Measurements from ENCODE around the gene RFXANK. TPM values are rescaled to one million over a fixed set of nuclear protein-coding genes. Genes with fewer than 3 reads are reported as not detected.
A peak's percentile ranks its signal among the peaks of the same experiment; 100 is the strongest.
"Not testable (repeated sequence)": the region's sequence is repeated elsewhere in the genome, so short reads cannot be mapped to it uniquely, and the experiment has no call there.

The RFXANK gene
- polyA plus RNA-seq, 4 donors = 61.0 to 81.8 (median 64.8) TPM

DNA sequence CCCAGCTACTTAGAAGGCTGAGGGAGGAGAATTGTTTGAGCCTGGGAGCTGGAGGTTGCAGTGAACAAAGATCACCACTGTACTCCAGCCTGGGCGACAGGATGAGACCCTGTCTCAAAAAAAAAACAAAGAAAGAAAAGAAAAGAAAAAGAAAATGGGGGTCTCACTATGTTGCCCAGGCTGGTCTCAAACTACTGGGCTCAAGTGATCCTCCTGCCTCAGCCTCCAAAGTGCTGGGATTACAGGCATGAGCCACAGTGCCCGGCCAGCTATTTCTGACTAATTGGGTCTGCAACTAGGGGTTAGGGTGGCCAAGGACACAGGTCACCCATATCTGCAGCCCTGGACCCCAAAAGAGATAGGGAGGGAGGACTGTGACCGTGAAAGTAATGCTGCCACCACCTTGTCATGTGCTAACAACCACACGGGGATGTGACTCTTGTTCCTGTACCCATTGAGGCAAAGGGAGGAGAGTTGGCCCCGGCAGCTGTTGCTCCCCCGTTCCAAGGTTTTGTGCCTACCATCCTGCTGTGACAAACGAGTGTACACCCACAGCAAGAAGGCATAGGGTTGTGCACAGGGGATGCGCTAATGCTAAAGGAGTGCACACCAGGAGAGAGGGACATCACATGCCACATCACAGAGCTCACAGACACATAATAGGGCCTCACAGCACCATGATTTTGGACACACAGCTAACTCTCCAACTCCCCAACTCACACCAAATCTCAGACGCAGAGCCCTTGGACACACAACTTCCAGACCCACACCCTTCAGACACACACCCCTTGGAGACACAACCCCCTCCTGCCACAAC, 22.6 kb upstream of the RFXANK start:
- no peak for DNase-seq (ENCODE audit: low read depth in 4 of 4, low spot score in 3 of 4)

DNA sequence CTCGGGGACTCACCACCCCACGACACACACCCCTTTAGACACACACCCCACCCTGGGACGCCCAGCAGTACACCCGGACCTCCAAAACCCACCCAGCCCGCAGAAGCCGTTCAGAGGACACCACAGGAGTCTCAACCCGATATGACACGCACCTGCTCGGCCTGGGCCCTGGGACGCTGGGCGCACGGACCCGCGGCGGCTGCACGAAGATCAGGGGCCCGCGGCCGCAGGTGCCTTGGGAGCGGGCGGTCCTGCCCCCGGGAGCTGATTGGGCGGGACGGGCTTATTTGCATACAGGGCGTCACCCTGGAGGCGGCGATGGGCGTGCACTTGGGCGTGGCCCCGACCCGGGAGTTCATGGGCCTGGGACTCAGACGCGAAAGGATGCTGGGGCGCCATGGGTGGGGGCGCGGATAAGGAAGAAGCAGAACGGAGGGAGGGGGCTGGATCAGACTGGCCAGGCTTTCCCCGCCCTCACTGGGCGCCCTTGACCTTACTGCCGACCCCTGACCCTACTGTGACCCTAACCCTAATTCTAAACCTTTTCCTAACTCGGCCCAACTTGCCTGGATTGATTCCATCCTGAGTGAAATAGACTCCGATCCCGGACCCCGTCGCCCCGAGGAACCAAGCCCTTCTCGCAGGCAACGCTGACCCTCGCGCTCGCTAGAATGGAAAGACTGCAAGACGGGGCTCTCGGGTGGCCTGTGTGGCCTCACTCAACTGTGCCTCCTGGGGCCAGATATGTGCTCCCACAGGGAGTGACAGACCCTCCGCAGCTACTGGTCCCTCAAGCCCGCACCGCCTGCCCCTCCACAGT, 21.8 kb upstream of the RFXANK start, which contains the start of gene MEF2B:
Gene MEF2B, minus strand, starts transcription at position 211 of the 820 bp plus-strand sequence. CDS start 19,528 bp downstream, outside the sequence.
- DNase-seq (ENCODE audit: low read depth in 4 of 4, low spot score in 3 of 4) = peak in 3 of 4 donors; percentile 38 to 49 (median 43)

DNA sequence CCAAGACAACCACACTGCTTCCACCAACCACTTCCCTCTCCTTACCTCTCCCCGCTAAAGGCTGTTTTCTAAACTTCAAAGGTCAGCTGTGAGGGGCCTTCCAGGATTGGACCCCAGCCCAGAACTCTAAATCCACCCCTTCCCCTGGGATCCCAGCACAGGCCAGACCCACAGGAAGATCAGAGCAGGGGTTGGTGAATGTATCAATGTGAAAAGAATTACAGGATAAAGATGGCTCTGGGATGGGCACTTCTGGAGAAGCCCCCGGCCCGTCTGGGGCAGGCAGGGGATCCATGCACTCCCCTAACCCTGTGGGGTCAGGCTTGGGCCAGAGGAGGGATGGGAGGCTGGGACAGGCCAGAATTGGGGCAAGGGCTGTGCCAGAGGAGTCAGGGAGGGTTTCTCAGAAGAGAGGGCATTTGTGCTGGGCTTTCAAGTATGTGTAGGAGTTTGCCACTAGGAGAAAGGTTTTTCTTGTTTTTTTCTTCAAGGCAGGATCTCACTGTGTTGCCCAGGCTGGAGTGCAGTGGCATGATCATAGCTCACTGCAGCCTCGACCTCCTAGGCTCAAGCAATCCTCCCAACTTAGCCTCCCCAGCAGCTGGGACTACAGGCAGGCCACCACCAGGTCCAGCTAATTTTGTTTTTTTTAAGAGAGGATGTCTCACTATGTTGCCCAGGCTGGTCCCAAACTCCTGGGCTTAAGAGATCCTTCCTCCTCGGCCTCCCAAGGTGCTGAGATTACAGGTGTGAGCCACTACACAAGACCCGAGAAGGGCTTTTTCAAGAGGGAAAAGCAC, 21.0 kb upstream of the RFXANK start:
- DNase-seq (ENCODE audit: low read depth in 4 of 4, low spot score in 3 of 4) = no peak

DNA sequence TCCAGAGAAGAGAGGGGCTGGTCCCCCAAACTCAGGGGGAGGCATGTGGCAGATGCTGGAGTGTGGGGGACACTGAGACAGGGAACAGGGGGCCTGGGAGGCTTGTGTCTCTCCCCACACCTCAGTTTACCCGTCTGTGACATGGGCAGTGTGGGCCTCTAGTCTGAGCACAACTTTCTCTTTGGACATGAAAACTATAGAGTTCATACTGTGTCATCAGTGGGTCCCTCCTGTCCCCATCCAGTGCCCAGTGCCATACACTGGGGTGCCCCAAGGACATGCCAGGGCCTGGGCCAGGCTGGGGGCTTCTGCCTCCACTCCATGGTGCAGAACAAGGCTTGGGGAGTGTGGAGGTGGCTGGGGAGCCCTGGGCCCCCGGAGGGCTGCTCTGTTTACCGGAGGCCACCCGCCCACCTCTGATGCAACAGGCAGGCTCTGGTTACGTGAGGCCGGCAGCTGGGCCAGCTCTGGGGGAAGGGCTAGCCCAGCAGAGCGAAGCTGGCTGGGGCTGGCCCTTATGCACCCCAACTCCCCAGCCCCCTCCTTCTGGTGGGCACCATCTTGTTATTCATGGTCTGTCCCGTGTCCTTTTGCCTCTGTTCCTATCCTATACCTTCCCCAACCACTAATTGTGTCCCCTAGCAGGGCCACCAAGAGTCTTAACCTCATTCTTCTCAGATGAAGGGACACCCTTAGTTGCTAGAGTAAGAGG, 20.1 kb upstream of the RFXANK start:
- no peak for DNase-seq (ENCODE audit: low read depth in 4 of 4, low spot score in 3 of 4)

DNA sequence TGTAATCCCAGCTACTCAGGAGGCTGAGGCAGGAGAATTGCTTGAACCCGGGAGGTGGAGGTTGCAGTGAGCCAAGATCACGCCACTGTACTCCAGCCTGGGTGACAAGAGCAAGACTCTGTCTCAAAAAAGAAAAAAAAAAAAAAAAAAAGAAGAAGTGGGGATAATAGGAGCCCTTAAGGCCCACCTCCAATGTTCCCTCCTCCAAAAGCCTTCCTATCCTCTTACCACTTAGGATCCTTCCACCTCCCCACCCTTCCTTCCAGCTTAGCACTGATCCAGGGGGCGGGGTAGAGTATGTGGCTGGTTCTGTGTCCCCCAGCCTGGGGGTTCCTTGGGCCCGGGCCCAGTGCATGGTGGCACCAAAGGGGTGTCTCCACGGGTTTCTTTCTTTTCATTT, 18.8 kb upstream of the RFXANK start:
- not testable (repeated sequence) for DNase-seq (ENCODE audit: low read depth in 4 of 4, low spot score in 3 of 4)

DNA sequence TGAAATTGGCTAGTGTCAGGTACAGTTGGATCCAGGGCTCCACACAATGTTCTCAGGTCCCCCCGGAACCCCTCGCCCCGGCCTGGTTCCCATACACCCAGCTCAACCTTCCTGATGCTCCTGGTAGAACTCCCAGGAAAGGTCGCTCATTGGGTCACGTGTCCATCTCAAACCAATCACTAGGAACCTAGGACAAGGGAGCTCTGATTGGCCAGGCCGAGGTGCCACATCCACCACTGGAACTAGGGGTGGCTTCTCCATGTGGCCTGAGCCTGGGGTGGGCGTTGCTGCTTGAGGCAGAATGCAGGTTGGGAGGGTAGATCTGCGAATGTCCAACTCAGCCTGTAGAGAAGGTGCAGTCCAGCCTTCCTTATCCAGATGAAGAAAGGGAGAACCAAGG, 15.1 kb upstream of the RFXANK start:
- DNase-seq (ENCODE audit: low read depth in 4 of 4, low spot score in 3 of 4) = no peak

DNA sequence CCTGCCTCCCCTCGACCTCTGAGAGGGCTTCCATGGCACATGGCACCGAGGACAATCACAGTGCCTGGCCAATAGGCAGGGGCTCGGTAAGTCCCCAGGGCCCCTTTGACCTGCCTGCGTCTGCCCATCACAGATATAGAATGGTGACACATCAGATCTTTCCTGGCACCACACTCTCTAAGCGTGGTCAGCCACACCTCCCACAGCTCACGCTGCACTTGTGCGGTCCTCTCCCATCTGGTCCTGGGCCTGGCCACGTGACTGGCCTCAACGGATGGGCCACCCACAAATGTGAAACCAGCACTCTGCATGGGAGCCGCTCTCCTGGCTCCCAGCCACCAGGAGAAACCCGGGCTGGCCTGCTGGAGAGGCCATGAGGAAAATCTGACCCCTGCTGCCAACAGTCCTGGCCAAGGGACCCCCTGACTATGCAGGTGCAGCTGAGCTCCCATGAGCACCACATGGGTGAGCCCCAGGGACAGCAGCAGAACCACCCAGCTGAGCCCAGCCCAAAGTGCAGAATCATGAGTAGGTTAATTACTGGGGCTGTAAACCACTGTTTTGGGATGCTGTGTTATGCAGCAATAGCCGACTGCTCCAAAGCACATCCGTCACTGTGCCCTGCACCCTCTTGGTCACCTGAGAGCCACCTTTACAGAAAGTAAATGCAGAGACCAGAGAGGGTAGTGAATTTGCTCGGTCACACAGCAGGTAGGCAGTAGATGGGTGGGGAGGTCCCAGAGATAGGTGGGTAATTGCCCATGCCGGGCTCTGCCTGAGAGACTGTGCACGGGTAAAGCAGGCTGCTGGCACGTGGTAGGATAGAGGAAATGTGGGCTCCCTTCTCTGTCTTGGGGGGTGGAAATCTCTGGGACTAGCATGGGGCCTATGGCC, 12.3 kb upstream of the RFXANK start:
- DNase-seq (ENCODE audit: low read depth in 4 of 4, low spot score in 3 of 4) = no peak

DNA sequence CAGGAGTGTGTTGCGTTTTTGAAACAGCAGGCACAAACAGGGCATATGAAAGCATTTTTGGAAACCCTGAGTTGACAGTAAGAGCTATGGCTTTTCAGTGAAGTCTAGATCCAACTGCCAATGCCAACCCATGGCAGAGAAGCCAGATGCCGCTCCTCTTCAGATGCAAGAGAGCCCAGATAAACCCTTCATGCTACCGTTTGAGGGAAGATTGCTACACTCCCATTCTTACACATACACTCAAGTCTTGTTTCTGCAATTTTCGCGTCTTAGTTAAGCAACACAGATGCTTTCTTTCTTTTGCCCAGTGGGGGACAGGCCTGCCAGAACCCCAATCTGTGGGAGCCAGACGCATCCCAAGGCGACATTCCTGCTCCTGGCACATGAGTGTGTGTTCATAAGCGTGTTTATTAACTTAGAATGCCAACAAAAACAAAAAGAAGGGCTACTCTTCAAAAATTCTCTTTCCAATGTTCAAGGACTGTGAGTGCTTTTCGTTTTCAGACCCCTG, 10.5 kb upstream of the RFXANK start:
- DNase-seq (ENCODE audit: low read depth in 4 of 4, low spot score in 3 of 4) = no peak

DNA sequence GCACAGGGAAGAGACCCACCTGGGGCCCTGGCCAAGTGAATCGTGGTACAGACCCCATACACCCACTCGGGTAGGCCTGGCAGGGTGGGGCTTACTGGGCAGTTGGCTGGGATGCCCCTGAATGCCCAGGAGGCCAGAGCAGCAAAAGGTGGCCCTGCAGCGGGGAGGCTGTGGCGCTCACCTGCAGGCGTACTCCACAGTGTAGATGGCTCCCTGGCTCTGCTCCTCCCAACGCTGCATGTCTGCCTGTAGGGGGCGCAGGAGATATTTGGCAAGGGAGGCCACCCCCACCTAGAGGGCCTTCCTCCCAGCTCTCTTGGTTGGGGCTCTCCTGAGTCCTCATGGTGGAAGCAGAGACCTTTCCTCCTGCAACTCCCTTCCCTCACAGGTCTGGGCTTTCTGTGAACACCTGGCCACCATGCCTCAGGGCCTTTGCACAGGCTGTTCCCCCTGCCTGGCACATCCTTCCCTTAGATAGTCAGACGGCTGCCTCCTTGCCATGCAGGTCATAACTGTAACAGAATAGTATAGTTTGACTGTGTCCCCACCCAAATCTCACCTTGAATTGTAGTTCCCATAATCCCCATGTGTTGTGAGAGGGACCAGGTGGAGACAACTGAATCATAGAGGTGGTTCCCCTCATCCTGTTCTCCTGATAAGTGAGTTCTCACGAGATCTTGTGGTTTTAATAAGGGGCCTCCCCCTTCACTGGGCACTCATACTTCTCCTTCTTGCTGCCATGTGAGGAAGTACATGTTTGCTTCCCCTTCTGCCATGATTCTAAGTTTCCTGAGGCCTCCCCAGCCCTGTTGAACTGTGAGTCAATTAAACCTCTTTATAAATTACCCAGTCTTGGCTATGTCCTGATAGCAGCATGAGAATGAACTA, 6.0 kb upstream of the RFXANK start:
- no peak for DNase-seq (ENCODE audit: low read depth in 4 of 4, low spot score in 3 of 4)

DNA sequence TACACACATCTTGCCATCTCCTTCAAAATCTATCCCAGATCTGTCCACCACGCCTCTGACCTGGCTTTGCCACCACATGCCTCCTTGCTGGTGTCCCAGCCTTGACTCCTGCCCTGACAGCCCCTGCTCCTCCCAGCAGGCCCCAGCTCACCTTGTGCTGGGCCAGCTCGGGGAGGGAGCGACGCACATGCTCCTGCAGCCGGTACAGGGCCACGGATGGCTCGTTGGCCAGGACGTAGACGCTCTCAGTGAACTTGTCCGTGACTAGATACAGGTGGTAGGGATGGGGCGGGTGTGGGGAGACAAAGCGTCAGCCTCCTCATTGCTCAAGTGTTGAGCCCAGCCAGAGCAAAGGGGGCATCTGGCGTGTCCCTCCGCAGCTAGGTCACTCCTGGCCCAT, 5.3 kb upstream of the RFXANK start:
- no peak for DNase-seq (ENCODE audit: low read depth in 4 of 4, low spot score in 3 of 4)

DNA sequence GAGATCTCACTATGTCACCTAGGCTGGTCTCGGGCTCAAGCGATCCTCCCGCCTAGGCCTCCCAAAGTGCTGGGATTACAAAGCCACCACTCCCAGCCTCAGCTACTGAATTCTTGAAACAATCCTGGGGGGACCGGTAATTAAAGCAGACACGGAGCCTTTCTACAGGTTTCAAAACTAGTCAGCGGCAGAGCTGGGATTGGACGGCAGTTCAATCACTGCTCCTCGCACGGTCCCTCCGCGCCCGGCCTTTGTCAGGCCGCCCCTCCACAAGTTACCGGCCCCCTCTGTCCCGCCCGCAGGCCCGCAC, 335 bp upstream of the RFXANK start:
- no peak for DNase-seq (ENCODE audit: low read depth in 4 of 4, low spot score in 3 of 4)

DNA sequence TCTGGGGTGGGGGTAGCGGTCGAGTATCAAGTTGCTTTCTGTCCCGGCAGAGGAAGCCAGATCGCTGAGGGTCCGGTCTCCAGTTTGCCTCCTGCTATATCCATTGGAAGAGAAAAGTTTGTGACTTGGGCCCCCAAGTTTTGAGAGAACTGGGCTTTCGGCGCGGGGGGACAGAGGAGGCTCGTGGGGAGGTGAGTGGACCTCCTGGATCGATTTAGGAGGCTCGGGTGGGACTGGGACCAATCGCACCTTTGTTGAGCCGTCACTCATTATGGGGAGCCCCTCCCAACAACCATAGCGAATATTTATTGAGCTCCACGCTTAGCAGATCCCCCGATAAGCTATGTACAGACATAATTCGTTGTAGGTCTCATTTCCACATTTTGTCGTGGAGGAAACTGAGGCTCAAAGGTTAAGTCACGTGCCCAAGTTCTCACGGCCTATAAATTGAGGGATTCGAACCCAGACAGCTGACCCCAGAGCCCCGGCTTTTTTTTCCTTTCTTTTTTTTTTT, 909 bp downstream of the RFXANK start:
- no peak for DNase-seq (ENCODE audit: low read depth in 4 of 4, low spot score in 3 of 4)

DNA sequence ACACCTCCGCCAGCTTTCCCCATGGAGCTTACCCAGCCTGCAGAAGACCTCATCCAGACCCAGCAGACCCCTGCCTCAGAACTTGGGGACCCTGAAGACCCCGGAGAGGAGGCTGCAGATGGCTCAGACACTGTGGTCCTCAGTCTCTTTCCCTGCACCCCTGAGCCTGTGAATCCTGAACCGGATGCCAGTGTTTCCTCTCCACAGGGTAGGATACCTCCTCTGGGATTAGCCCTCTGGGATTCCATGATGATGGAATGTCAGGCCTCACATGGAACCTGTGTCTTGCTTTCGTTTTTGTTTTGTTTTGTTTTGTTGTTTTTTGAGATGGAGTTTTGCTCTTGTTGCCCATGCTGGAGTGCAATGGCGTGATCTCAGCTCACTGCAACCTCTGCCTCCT, 1.9 kb downstream of the RFXANK start:
- no peak for DNase-seq (ENCODE audit: low read depth in 4 of 4, low spot score in 3 of 4)

DNA sequence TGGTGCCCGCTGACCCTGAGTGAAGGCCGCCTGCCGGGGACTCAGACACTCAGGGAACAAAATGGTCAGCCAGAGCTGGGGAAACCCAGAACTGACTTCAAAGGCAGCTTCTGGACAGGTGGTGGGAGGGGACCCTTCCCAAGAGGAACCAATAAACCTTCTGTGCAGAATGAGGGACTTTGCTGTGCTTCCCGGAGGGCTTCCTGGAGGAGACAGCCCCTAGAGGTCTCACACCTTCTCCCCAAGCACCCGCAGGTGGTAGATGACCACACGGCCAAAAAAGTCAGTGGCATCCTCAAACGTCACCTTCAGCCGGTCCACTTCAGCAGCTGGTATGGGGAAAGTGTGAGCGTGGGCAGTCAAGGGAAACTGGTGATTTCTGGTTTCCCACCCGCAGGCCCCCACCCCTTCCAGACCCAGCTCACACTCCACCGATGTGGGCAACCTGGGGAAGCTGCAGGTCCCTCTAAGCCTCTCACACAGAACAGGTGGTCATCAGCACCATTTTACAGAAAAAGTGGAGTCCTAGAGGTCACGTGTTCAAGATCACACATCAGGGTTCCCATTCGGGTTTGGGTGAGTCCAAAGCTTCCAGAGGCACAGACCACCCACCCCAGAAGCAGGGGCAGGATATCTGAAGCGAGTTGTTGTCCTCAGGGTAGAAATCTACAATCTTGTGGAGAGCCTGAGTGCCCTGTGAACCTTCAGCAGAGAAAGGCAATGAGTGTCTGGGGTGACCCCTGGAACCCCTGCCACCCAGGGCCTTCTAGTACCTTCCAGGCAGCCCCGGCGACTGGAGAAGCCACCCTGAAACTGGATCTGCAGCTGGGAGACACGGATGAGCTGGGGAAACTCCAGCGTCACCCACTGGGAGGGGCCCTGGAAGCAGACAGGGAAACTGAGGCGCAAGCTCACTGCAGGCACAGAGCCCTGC, 9.9 kb downstream of the RFXANK start:
- no peak for DNase-seq (ENCODE audit: low read depth in 4 of 4, low spot score in 3 of 4)

DNA sequence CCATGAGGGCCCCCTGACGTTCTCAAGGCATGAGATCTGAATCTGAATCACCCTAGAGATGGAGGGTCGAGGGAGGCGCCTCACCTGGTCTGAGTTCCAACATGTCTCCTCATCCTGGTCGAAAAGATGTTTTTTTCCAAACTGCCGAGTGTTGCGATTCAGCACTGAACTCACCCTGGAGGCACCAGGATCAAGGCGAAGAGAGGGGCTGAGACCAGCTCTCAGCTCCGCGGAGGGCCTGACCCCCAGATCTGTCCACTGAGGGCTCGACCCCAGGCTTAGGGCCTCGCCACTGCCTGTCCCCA, 10.6 kb downstream of the RFXANK start:
- no peak for DNase-seq (ENCODE audit: low read depth in 4 of 4, low spot score in 3 of 4)

DNA sequence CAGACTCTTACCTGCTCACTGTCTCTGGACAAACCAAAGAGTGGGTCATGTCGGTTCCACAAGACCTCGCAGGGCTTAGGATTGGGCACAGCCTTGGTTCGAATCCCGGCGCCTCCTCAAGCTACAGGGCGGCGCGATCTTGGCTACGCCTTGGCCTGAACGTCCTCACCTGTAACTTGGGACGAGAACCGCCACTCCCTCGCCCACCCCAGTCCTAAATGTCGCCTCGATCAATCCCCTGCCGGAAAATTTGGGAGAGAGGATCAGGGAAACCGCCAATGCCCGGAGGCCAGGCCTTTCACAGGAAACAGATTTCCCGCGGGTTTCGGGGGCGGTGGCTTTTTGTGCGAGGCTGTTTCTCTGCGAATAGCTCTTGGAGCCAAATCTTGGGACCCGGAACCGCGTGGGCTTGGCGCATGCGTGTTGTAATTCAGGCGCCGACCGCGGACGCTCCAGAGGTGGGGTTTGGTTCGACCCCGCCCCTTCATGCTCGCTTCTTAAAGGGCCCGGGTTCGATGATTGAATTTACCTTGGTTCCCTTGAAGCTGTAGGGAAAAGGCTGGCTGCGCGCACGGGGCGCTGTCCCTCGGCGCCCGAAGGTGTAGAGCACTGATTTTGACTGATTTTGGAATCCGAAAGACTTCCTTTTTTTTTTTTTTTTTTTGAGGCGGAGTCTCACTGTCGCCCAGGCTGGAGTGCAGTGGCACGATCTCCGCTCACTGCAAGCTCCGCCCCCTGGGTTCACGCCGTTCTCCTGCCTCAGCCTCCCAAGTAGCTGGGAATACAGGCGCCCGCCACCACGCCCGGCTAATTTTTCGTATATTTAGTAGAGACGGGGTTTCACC, 11.2 kb downstream of the RFXANK start, which contains the start of gene NR2C2AP:
Gene NR2C2AP, minus strand, starts transcription at position 403 of the 845 bp plus-strand sequence. Its CDS starts 354 bp downstream, at position 49.
- peak; percentile 69 to 81 (median 78) for DNase-seq (ENCODE audit: low read depth in 4 of 4, low spot score in 3 of 4)
